Fibroblast of lung (primary cell): ENCODE measurements around the gene RBMX. TPM values are rescaled to one million over a fixed set of nuclear protein-coding genes. Genes with fewer than 3 reads are reported as not detected.

ENCODE experiments used
- DNase-seq, 2 donors: peaks; one replicate each; pipeline versions ENCODE4 v3.0.0 to v3.0.0-alpha.2; 2010; ENCODE audit warnings: low read depth in 2 of 2
- H2AFZ ChIP-seq: 2 replicates; pipeline ENCODE4 v1.5.1; 2012; ENCODE audit warnings: low read length, control low read depth, inconsistent platforms
- H3K27ac ChIP-seq: 2 replicates; pipeline ENCODE4 v1.5.1; 2011; ENCODE audit warnings: low read length, control low read depth; ENCODE audit not compliant: insufficient read depth
- H3K27me3 ChIP-seq: 2 replicates; pipeline ENCODE4 v1.5.1; 2011; ENCODE audit warnings: mild to moderate bottlenecking, low read length; ENCODE audit not compliant: control insufficient read depth, insufficient read depth
- H3K36me3 ChIP-seq: 2 replicates; pipeline ENCODE4 v1.5.1; 2011; ENCODE audit warnings: low read length; ENCODE audit not compliant: control insufficient read depth, insufficient read depth
- H3K4me1 ChIP-seq: 2 replicates; pipeline ENCODE4 v1.5.1; 2011; ENCODE audit warnings: low read length; ENCODE audit not compliant: control insufficient read depth, insufficient read depth; ENCODE audit errors: extremely low read depth
- H3K4me2 ChIP-seq: 2 replicates; pipeline ENCODE4 v1.5.1; 2011; ENCODE audit warnings: low read length, control low read depth; ENCODE audit not compliant: insufficient read depth; ENCODE audit errors: extremely low read depth
- H3K4me3 ChIP-seq, 4 experiments: fragments of 200-600 bp in 1 of 4; sonication (generic) in 1 of 4; replicated peaks in 1 of 4; 2 replicates each; pipeline ENCODE4 v1.5.1; 2011 to 2016; ENCODE audit warnings: low read length in 4 of 4, low read depth in 3 of 4, mild to moderate bottlenecking in 3 of 4, control low read depth in 2 of 4, inconsistent platforms in 1 of 4, mixed read lengths in 1 of 4; ENCODE audit not compliant: insufficient read depth in 1 of 4; ENCODE audit errors: control extremely low read depth in 1 of 4
- H3K79me2 ChIP-seq: 2 replicates; pipeline ENCODE4 v1.5.1; 2012; ENCODE audit warnings: mild to moderate bottlenecking, low read length, inconsistent platforms; ENCODE audit not compliant: control insufficient read depth, insufficient read depth
- H3K9ac ChIP-seq: 2 replicates; pipeline ENCODE4 v1.5.1; 2011; ENCODE audit warnings: mild to moderate bottlenecking, low read length, control low read depth; ENCODE audit not compliant: insufficient read depth
- H3K9me3 ChIP-seq: 2 replicates; pipeline ENCODE4 v1.5.1; 2012; ENCODE audit warnings: low read depth, low read length; ENCODE audit not compliant: control insufficient read depth, insufficient read depth
- H4K20me1 ChIP-seq: 2 replicates; pipeline ENCODE4 v1.5.1; 2011; ENCODE audit warnings: low read length; ENCODE audit not compliant: control insufficient read depth, insufficient read depth; ENCODE audit errors: extremely low read depth
- EZH2 ChIP-seq: IDR thresholded peaks from 2 replicates; pipeline ENCODE4 v1.5.1; 2012; ENCODE audit warnings: low read length, control low read depth, mild to moderate bottlenecking; ENCODE audit errors: missing control alignments
- polyA plus RNA-seq, 2 donors: library from polyadenylated mRNA; depleted of rRNA in 1 of 2; stranded (reverse) in 1 of 2; unstranded in 1 of 2; fragments of >200 nt; gene quantifications; 2 replicates each; pipeline ENCODE4 v1.2.1, GENCODE V29; 2011 to 2012; ENCODE audit warnings: missing spikeins in 1 of 2
- total RNA-seq: library from RNA; depleted of rRNA; stranded (reverse); fragments of >200 nt; gene quantifications from 2 replicates; pipeline ENCODE4 v1.2.1, GENCODE V29; 2014
- TF ChIP-seq, protein P1 (sequence below), 2 donors: IDR thresholded peaks in 1 of 2; conservative IDR thresholded peaks in 1 of 2; 1 replicate in 1 of 2; 2 replicates in 1 of 2; pipeline ENCODE4 v1.5.1; 2011 to 2012; ENCODE audit warnings: low read length in 2 of 2, control low read depth in 1 of 2, inconsistent platforms in 1 of 2, low read depth in 1 of 2, mild to moderate bottlenecking in 1 of 2

The RBMX gene
- total and polyA plus RNA-seq, 2 donors (not counting 1 experiment from before 2014, with no cell fraction given), result 139 to 159 TPM

- no peak overlapping the region for H2AFZ ChIP-seq
- DNase-seq, result no peak
- H3K9me3 ChIP-seq, result no peaks in the 10 kb centered on the region
- H3K4me3 ChIP-seq, result no peak overlapping the region
- TF ChIP-seq EZH2, result no peak
- TF ChIP-seq, protein P1, sequence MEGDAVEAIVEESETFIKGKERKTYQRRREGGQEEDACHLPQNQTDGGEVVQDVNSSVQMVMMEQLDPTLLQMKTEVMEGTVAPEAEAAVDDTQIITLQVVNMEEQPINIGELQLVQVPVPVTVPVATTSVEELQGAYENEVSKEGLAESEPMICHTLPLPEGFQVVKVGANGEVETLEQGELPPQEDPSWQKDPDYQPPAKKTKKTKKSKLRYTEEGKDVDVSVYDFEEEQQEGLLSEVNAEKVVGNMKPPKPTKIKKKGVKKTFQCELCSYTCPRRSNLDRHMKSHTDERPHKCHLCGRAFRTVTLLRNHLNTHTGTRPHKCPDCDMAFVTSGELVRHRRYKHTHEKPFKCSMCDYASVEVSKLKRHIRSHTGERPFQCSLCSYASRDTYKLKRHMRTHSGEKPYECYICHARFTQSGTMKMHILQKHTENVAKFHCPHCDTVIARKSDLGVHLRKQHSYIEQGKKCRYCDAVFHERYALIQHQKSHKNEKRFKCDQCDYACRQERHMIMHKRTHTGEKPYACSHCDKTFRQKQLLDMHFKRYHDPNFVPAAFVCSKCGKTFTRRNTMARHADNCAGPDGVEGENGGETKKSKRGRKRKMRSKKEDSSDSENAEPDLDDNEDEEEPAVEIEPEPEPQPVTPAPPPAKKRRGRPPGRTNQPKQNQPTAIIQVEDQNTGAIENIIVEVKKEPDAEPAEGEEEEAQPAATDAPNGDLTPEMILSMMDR (conservative IDR thresholded peaks at IDR 0.05 in 1 of 2, IDR thresholded peaks at IDR 0.05 in 1 of 2; ENCODE audit: low read depth in 1 of 2, low read length in 2 of 2), result no peak
- H3K27ac ChIP-seq, result no peak overlapping the region
- peaks cover 2% of the 10 kb centered on the region for H3K79me2 ChIP-seq
- no peaks in the 10 kb centered on the region for H3K4me1 ChIP-seq
- no peaks in the 10 kb centered on the region for H3K36me3 ChIP-seq
- H4K20me1 ChIP-seq, result no peaks in the 10 kb centered on the region
- no peak overlapping the region for H3K9ac ChIP-seq
- no peaks in the 10 kb centered on the region for H3K27me3 ChIP-seq
- no peak overlapping the region for H3K4me2 ChIP-seq
Observed at GRCh38 chrX:136861877-136862276, 18.6 kb downstream of the RBMX start.

DNA sequence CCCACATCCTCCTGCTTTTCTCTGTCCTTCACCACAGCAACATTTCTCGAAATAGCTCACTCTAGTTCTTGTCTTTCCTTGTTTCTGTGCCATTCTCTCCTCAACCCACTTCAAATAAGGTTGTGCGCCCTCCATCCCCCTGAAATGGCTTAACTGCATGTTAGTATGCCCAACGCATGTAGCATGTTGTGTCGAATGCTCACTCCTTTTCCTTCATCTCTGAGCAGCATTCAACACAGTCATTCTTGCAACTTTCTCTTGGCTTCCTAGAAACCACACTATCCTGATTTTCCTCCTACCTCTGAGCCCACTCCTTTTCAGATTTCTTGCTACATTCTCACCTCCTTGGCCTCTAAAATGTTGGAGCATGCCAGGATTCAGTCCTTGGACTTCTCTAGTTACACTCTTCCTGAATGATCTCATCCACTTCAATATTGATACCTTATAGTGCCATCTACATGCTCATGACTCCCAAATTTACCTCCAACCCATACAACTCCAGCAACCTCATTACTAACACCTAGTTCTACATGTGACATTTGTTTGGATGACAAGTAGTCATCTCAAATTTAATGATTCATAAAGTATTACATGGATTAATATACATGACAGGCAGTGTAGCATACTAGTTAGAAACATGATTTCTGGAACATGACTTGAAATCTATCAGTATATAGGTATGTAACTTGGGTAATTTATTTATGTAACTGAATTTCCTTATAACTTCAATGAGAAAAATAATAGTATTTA, 22.3 kb downstream of the RBMX start:
- no peak overlapping the region for H3K4me2 ChIP-seq
- DNase-seq, result peak in 1 of 2 donors; percentile 10
- no peak overlapping the region for H3K9ac ChIP-seq
- H3K4me3 ChIP-seq, result no peak overlapping the region
- no peaks in the 10 kb centered on the region for H3K9me3 ChIP-seq
- H3K36me3 ChIP-seq, result no peaks in the 10 kb centered on the region
- TF ChIP-seq, protein P1 (conservative IDR thresholded peaks at IDR 0.05 in 1 of 2, IDR thresholded peaks at IDR 0.05 in 1 of 2; ENCODE audit: low read depth in 1 of 2, low read length in 2 of 2), result no peak
- TF ChIP-seq EZH2, result no peak
- H3K4me1 ChIP-seq, result no peaks in the 10 kb centered on the region
- H4K20me1 ChIP-seq, result no peaks in the 10 kb centered on the region
- H3K27ac ChIP-seq, result no peak overlapping the region
- H3K27me3 ChIP-seq, result no peaks in the 10 kb centered on the region
- no peaks in the 10 kb centered on the region for H3K79me2 ChIP-seq
- no peak overlapping the region for H2AFZ ChIP-seq

DNA sequence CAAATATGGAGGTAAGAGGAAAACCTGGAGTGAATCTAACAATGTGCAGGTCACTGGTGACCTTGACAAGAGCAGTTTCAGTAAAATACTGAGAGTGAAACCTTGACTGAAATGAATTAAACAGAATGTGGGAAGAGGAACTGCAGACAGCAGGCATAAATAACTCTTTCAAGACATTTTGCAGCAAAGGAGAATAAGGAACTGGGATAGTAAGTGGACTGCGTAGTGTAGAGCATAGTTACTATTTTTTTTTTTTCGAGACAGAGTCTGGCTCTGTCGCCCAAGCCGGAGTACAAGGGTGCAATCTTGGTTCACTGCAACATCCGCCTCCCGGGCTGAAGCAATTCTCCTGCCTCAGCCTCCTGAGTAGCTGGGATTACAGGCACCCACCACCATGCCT, 24.0 kb downstream of the RBMX start:
- no peaks in the 10 kb centered on the region for H3K4me1 ChIP-seq
- H3K79me2 ChIP-seq, result no peaks in the 10 kb centered on the region
- no peak for DNase-seq
- no peak overlapping the region for H3K9ac ChIP-seq
- H2AFZ ChIP-seq, result no peak overlapping the region
- H3K27ac ChIP-seq, result no peak overlapping the region
- no peaks in the 10 kb centered on the region for H3K9me3 ChIP-seq
- H3K4me3 ChIP-seq, result no peak overlapping the region
- no peaks in the 10 kb centered on the region for H3K36me3 ChIP-seq
- H3K27me3 ChIP-seq, result no peaks in the 10 kb centered on the region
- no peak for TF ChIP-seq EZH2
- TF ChIP-seq, protein P1 (conservative IDR thresholded peaks at IDR 0.05 in 1 of 2, IDR thresholded peaks at IDR 0.05 in 1 of 2; ENCODE audit: low read depth in 1 of 2, low read length in 2 of 2), result no peak
- H3K4me2 ChIP-seq, result no peak overlapping the region
- no peaks in the 10 kb centered on the region for H4K20me1 ChIP-seq
